ENCODE results near the gene HSPA13. TPM values are rescaled to one million over a fixed set of nuclear protein-coding genes. Genes with fewer than 3 reads are reported as not detected.

HSPA13 gene
- total and polyA plus RNA-seq, 2 donors (not counting 3 experiments of a cell fraction or from before 2014, with no cell fraction given) = 11.5 to 40.4 TPM

- no TSS peak for BruUV-seq (replicated peaks)
- H3K4me2 ChIP-seq (ENCODE audit: insufficient read depth, low read length) = no peak overlapping the region
- H3K79me2 ChIP-seq (ENCODE audit: control insufficient read depth, insufficient read depth, low read length) = no peaks in the 10 kb centered on the region
- no peaks in the 10 kb centered on the region for H3K36me3 ChIP-seq (ENCODE audit: control insufficient read depth in 2 of 2, extremely low read depth in 1 of 2, insufficient read depth in 2 of 2, low read length in 2 of 2)
- no peak overlapping the region for H3K9ac ChIP-seq (replicated peaks; ENCODE audit: extremely low read depth, insufficient read depth, low read length)
- H3K4me3 ChIP-seq (replicated peaks in 1 of 3; ENCODE audit: insufficient read depth in 1 of 3, low read depth in 1 of 3, low read length in 3 of 3) = no peak overlapping the region
- no peaks in the 10 kb centered on the region for H4K20me1 ChIP-seq (replicated peaks; ENCODE audit: control insufficient read depth, extremely low read depth, insufficient read depth, low read length)
- dilution Hi-C loops (cut with MboI; ENCODE audit: extremely low pct_ligation_motif_present, low sequenced_read_pairs) (no loop called here), intact Hi-C loops (cut with micrococcal nuclease) (loop anchor here (2.0 to 10.0 kb wide), 2 partner anchors 147 to 1189 kb away; no protein-coding TSS in a partner anchor)
- TF ChIP-seq FOS (IDR thresholded peaks at IDR 0.05; ENCODE audit: borderline replicate concordance, insufficient read depth, low read length) (no peak), CTCF (IDR thresholded peaks at IDR 0.05; ENCODE audit: extremely low read depth in 1 of 2, insufficient read depth in 1 of 2, low read depth in 1 of 2, low read length in 2 of 2) (no peak), POLR2AphosphoS5 (IDR thresholded peaks at IDR 0.05; ENCODE audit: insufficient read depth, low read depth, low read length) (no peak), POLR2A (IDR thresholded peaks at IDR 0.05; ENCODE audit: low read depth, low read length) (no peak), MAX (IDR thresholded peaks at IDR 0.05; ENCODE audit: insufficient read depth, insufficient read length) (no peak), JUN (IDR thresholded peaks at IDR 0.05; ENCODE audit: borderline replicate concordance, insufficient read depth, insufficient read length, low read depth) (no peak), EZH2 (IDR thresholded peaks at IDR 0.05; ENCODE audit: borderline replicate concordance, low read depth, low read length, severe bottlenecking) (no peak), GATA2 (IDR thresholded peaks at IDR 0.05; ENCODE audit: insufficient read depth, insufficient read length, low read depth, low read length) (no peak), MYC (IDR thresholded peaks at IDR 0.05; ENCODE audit: low read depth, low read length) (no peak)
- no peak for DNase-seq (ENCODE audit: low read depth, low spot score)
- H3K9me1 ChIP-seq (replicated peaks; ENCODE audit: control insufficient read depth, extremely low read depth, insufficient read depth, low read length) = no peaks in the 10 kb centered on the region
- H3K4me1 ChIP-seq (ENCODE audit: control insufficient read depth, extremely low read depth, insufficient read depth, low read length) = no peaks in the 10 kb centered on the region
- H3K27ac ChIP-seq (ENCODE audit: insufficient read depth, low read depth, low read length) = no peak overlapping the region
- ChIA-PET CTCF (no interaction called here), POLR2A (no interaction called here)
- H3K9me3 ChIP-seq (replicated peaks; ENCODE audit: control insufficient read depth, insufficient read depth, low read length) = no peaks in the 10 kb centered on the region
- no peaks in the 10 kb centered on the region for H3K27me3 ChIP-seq (ENCODE audit: control insufficient read depth in 2 of 2, insufficient read depth in 2 of 2, low read length in 2 of 2)
- no peak overlapping the region for H2AFZ ChIP-seq (ENCODE audit: low read depth, low read length)
- FAIRE-seq = no peak
Measured at GRCh38 chr21:14405962-14406361, 23.0 kb upstream of the HSPA13 start.
